Neuron (in vitro differentiated cells): Measurements from ENCODE around the gene EMC8.
"Not testable (repeated sequence)": the region's sequence is repeated elsewhere in the genome, so short reads cannot be mapped to it uniquely, and the experiment has no call there.

Experiments used
- H2AFZ ChIP-seq: one replicate; pipeline ENCODE4 v1.6.1; 2013; ENCODE audit warnings: low read depth, mild to moderate bottlenecking, inconsistent platforms, low read length, moderate library complexity
- H3K27me3 ChIP-seq: one replicate; pipeline ENCODE4 v1.6.1; 2013; ENCODE audit warnings: low read length; ENCODE audit not compliant: insufficient read depth
- H3K36me3 ChIP-seq: one replicate; pipeline ENCODE4 v1.6.1; 2013; ENCODE audit warnings: low read length; ENCODE audit not compliant: insufficient read depth
- H3K4me1 ChIP-seq: one replicate; pipeline ENCODE4 v1.6.1; 2013; ENCODE audit warnings: low read length; ENCODE audit not compliant: insufficient read depth
- H3K4me3 ChIP-seq: 2 replicates; pipeline ENCODE4 v1.5.1; 2013; ENCODE audit warnings: mild to moderate bottlenecking, low read length, moderate library complexity
- H3K9me3 ChIP-seq: one replicate; pipeline ENCODE4 v1.6.1; 2013; ENCODE audit warnings: low read length

The EMC8 gene

GRCh38 chr16:85839681-85840240, 40.4 kb upstream of the EMC8 start:
- Histone ChIP-seq H3K36me3 (no peaks in the 10 kb centered on the region), H3K27me3 (peaks cover 29% of the 10 kb centered on the region), H3K4me1 (no peaks in the 10 kb centered on the region), H3K4me3 (no peak overlapping the region), H3K9me3 (no peaks in the 10 kb centered on the region), H2AFZ (no peak overlapping the region)

- H3K9me3 ChIP-seq, result no peaks in the 10 kb centered on the region
- H3K36me3 ChIP-seq, result no peaks in the 10 kb centered on the region
- H3K4me3 ChIP-seq, result no peak overlapping the region
- no peaks in the 10 kb centered on the region for H3K4me1 ChIP-seq
- no peak overlapping the region for H2AFZ ChIP-seq
- peaks cover 29% of the 10 kb centered on the region for H3K27me3 ChIP-seq
These were observed 39.7 kb upstream of the EMC8 start for GRCh38 chr16:85838876-85839585.

GRCh38 chr16:85838381-85838780, 39.0 kb upstream of the EMC8 start:
- Histone ChIP-seq H2AFZ (no peak overlapping the region), H3K36me3 (no peaks in the 10 kb centered on the region), H3K4me1 (no peaks in the 10 kb centered on the region), H3K4me3 (no peak overlapping the region), H3K9me3 (no peaks in the 10 kb centered on the region), H3K27me3 (peaks cover 29% of the 10 kb centered on the region)

GRCh38 chr16:85837654-85838053, 38.3 kb upstream of the EMC8 start:
- not testable (repeated sequence) for H2AFZ ChIP-seq, H3K4me1 ChIP-seq, H3K4me3 ChIP-seq, H3K9me3 ChIP-seq, H3K36me3 ChIP-seq
- H3K27me3 ChIP-seq, result peaks cover 29% of the 10 kb centered on the region

GRCh38 chr16:85836706-85837582, 37.6 kb upstream of the EMC8 start:
- Histone ChIP-seq H3K4me1 (no peaks in the 10 kb centered on the region), H3K27me3 (peaks cover 29% of the 10 kb centered on the region), H3K9me3 (no peaks in the 10 kb centered on the region)

GRCh38 chr16:85835956-85836705, 36.8 kb upstream of the EMC8 start:
- H3K36me3 ChIP-seq, result no peaks in the 10 kb centered on the region
- no peak overlapping the region for H3K4me3 ChIP-seq
- no peaks in the 10 kb centered on the region for H3K4me1 ChIP-seq
- H2AFZ ChIP-seq, result no peak overlapping the region
- no peaks in the 10 kb centered on the region for H3K9me3 ChIP-seq
- peaks cover 28% of the 10 kb centered on the region for H3K27me3 ChIP-seq

More at GRCh38 chr16:85836706-85837582, 37.6 kb upstream of the EMC8 start:
- H3K4me3 ChIP-seq, result no peak overlapping the region
- H3K36me3 ChIP-seq, result no peaks in the 10 kb centered on the region
- no peak overlapping the region for H2AFZ ChIP-seq

GRCh38 chr16:85835227-85835751, 35.9 kb upstream of the EMC8 start:
- H3K36me3 ChIP-seq, result no peaks in the 10 kb centered on the region
- H3K27me3 ChIP-seq, result peaks cover 23% of the 10 kb centered on the region

GRCh38 chr16:85834741-85835140, 35.4 kb upstream of the EMC8 start:
- Histone ChIP-seq H3K9me3 (no peaks in the 10 kb centered on the region), H3K27me3 (peaks cover 23% of the 10 kb centered on the region), H3K4me1 (no peaks in the 10 kb centered on the region), H2AFZ (no peak overlapping the region), H3K36me3 (no peaks in the 10 kb centered on the region), H3K4me3 (no peak overlapping the region)

More at GRCh38 chr16:85835227-85835751, 35.9 kb upstream of the EMC8 start:
- Histone ChIP-seq H3K4me3 (no peak overlapping the region), H3K9me3 (no peaks in the 10 kb centered on the region), H2AFZ (no peak overlapping the region), H3K4me1 (no peaks in the 10 kb centered on the region)

GRCh38 chr16:85833219-85833920, 34.0 kb upstream of the EMC8 start:
- Histone ChIP-seq H3K36me3 (no peaks in the 10 kb centered on the region), H3K27me3 (peaks cover 23% of the 10 kb centered on the region), H2AFZ (no peak overlapping the region), H3K9me3 (no peaks in the 10 kb centered on the region), H3K4me1 (no peaks in the 10 kb centered on the region), H3K4me3 (no peak overlapping the region)

GRCh38 chr16:85832570-85833218, 33.4 kb upstream of the EMC8 start:
- Histone ChIP-seq H3K27me3 (peaks cover 23% of the 10 kb centered on the region), H3K36me3 (no peaks in the 10 kb centered on the region), H3K9me3 (no peaks in the 10 kb centered on the region), H3K4me3 (no peak overlapping the region), H2AFZ (no peak overlapping the region), H3K4me1 (no peaks in the 10 kb centered on the region)

GRCh38 chr16:85830821-85831220, 31.5 kb upstream of the EMC8 start:
- peaks cover 18% of the 10 kb centered on the region for H3K27me3 ChIP-seq
- H3K36me3 ChIP-seq, result no peaks in the 10 kb centered on the region
- H3K4me1 ChIP-seq, result no peaks in the 10 kb centered on the region
- H2AFZ ChIP-seq, result no peak overlapping the region
- no peaks in the 10 kb centered on the region for H3K9me3 ChIP-seq
- no peak overlapping the region for H3K4me3 ChIP-seq
